BJ (cell line): ENCODE results near the gene TBR1. TPM values are rescaled to one million over a fixed set of nuclear protein-coding genes. Genes with fewer than 3 reads are reported as not detected.

Experiments
- CTCF ChIA-PET: fragments of 350-600 bp; formaldehyde crosslinking; extraction: SDS; loops from one replicate; lab custom pipeline; 2021; ENCODE audit warnings: antibody characterized with exemption, inconsistent platforms; lab: Yijun Ruan, JAX
- POLR2A ChIA-PET: fragments of 300-600 bp; sonication (Branson Sonifier 250); formaldehyde crosslinking; extraction: SDS; loops from one replicate; lab custom pipeline; 2021; ENCODE audit warnings: antibody characterized with exemption; lab: Charles Lee
- DNase-seq: peaks from one replicate; pipeline ENCODE4 v3.0.0-alpha.2; 2011; ENCODE audit warnings: low read depth
- H3K27me3 ChIP-seq: 2 replicates; pipeline ENCODE4 v1.6.0; 2011; ENCODE audit warnings: low read length; ENCODE audit not compliant: control insufficient read depth, insufficient read depth
- H3K36me3 ChIP-seq: 2 replicates; pipeline ENCODE4 v1.5.1; 2011; ENCODE audit warnings: low read length; ENCODE audit not compliant: control insufficient read depth, insufficient read depth
- H3K4me3 ChIP-seq: 2 replicates; pipeline ENCODE4 v1.5.1; 2011; ENCODE audit warnings: low read depth, mild to moderate bottlenecking, control low read depth, low read length
- polyA plus RNA-seq: library from polyadenylated mRNA; depleted of rRNA; stranded (reverse); fragments of >200 nt; gene quantifications from 2 replicates; pipeline ENCODE4 v1.2.3, GENCODE V29; 2011
- TF ChIP-seq, protein P1 (sequence below): IDR thresholded peaks from 2 replicates; pipeline ENCODE4 v1.5.1; 2011; ENCODE audit warnings: low read depth, mild to moderate bottlenecking, control low read depth, inconsistent platforms, low read length, moderate library complexity; ENCODE audit not compliant: insufficient read depth

The TBR1 gene
- polyA plus RNA-seq, 1 experiment: not detected

DNA sequence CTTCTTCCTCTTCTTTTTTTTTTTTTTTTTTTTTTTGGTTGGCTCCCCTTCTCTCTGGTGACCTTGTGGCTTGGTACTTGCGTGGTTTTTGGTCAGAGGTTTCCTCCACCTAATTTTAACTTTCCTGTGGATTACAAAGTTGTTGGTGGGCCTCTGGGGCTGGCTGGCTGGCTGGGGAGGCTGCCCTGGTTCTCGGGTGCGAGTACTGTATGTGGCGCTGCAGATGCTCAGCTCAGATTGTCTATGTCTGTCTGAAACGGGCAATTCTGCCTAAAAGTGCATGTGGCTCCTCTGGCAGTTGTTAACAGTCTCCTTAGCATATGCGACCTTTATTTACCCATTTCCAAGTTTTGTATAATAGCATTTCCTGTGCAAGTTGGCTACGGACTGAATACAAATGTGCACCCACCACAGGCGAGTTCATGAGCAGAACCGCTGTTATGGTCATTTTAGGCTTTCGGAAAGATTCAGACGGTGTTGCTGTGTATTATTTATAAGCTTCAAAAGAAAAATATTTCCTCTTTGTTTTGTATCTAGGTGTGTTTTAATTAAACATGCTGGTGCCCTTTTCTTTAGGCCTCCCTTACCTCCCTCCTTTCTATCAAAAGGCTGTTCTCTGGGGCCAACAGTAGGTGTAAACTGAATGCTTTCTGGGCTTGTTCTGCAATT is 4.4 kb downstream of the TBR1 start:
- DNase-seq: no peak
- Histone ChIP-seq H3K27me3 (peaks cover 72% of the 10 kb centered on the region), H3K4me3 (no peak overlapping the region), H3K36me3 (no peaks in the 10 kb centered on the region)
- TF ChIP-seq, protein P1, sequence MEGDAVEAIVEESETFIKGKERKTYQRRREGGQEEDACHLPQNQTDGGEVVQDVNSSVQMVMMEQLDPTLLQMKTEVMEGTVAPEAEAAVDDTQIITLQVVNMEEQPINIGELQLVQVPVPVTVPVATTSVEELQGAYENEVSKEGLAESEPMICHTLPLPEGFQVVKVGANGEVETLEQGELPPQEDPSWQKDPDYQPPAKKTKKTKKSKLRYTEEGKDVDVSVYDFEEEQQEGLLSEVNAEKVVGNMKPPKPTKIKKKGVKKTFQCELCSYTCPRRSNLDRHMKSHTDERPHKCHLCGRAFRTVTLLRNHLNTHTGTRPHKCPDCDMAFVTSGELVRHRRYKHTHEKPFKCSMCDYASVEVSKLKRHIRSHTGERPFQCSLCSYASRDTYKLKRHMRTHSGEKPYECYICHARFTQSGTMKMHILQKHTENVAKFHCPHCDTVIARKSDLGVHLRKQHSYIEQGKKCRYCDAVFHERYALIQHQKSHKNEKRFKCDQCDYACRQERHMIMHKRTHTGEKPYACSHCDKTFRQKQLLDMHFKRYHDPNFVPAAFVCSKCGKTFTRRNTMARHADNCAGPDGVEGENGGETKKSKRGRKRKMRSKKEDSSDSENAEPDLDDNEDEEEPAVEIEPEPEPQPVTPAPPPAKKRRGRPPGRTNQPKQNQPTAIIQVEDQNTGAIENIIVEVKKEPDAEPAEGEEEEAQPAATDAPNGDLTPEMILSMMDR: no peak
- CTCF ChIA-PET: no interaction called here
- POLR2A ChIA-PET: no interaction called here

DNA sequence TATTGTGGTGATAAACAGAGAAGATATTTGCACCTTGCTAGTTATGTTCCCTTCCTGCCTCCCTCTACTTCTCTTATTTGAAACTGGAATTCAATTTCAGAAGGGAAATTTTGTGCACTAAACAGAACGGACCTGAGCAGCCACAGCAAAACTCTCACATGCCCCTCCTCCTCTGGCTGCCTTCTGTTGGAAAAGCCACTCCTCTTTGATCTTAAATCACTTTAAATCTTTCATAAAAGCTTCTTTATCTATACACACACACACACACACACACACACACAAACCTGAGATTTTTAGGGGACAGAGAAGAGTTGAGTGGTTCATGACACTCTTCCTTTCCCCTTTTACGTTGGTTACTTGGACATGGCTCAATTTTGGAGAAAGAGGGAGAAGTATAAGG is 5.6 kb downstream of the TBR1 start:
- TF ChIP-seq, protein P1: no peak
- Histone ChIP-seq H3K4me3 (no peak overlapping the region), H3K36me3 (no peaks in the 10 kb centered on the region), H3K27me3 (peaks cover 69% of the 10 kb centered on the region)
- ChIA-PET CTCF (interaction anchor here (1.0 kb wide), 1 partner anchor 732 kb away, joined by 3 read pairs; no protein-coding TSS in a partner anchor), POLR2A (no interaction called here)
- DNase-seq: no peak

DNA sequence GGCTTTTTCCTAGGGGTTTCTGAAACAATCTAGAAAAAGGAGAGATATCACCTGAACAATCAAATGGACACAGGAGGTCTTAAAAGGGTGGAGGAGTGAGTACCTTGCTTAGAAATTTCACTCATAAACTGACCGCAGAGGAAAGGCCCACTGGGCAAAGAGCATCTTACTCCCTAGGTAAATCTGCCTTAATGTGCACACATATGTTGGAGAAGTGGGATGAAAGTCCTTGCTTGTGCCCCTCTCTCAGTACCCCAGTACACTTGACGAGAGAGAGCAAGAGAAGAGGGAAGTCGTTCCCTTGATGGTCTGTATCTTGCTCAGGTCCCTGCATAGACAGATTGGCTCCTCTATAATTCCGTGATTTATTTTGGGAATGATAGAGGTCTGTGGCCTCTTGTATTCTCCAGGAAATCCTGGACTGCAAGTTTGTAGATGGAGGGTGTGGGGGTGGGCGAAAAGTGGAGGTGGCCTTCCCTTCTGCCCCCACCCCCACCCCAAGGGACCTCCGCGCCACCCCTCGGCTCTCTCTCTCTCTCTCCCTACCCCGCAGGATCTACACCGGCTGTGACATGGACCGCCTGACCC is 6.8 kb downstream of the TBR1 start:
- Histone ChIP-seq H3K27me3 (peaks cover 67% of the 10 kb centered on the region), H3K36me3 (no peaks in the 10 kb centered on the region), H3K4me3 (no peak overlapping the region)
- DNase-seq: no peak
- CTCF ChIA-PET: no interaction called here
- TF ChIP-seq, protein P1: no peak
- POLR2A ChIA-PET: no interaction called here

DNA sequence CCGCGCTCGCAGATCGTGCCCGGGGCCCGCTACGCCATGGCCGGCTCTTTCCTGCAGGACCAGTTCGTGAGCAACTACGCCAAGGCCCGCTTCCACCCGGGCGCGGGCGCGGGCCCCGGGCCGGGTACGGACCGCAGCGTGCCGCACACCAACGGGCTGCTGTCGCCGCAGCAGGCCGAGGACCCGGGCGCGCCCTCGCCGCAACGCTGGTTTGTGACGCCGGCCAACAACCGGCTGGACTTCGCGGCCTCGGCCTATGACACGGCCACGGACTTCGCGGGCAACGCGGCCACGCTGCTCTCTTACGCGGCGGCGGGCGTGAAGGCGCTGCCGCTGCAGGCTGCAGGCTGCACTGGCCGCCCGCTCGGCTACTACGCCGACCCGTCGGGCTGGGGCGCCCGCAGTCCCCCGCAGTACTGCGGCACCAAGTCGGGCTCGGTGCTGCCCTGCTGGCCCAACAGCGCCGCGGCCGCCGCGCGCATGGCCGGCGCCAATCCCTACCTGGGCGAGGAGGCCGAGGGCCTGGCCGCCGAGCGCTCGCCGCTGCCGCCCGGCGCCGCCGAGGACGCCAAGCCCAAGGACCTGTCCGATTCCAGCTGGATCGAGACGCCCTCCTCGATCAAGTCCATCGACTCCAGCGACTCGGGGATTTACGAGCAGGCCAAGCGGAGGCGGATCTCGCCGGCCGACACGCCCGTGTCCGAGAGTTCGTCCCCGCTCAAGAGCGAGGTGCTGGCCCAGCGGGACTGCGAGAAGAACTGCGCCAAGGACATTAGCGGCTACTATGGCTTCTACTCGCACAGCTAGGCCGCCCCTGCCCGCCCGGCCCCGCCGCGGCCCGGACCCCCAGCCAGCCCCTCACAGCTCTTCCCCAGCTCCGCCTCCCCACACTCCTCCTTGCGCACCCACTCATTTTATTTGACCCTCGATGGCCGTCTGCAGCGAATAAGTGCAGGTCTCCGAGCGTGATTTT is 7.6 kb downstream of the TBR1 start:
- TF ChIP-seq, protein P1: no peak
- Histone ChIP-seq H3K4me3 (no peak overlapping the region), H3K36me3 (no peaks in the 10 kb centered on the region), H3K27me3 (peaks cover 69% of the 10 kb centered on the region)
- ChIA-PET POLR2A (no interaction called here), CTCF (no interaction called here)
- DNase-seq: no peak

DNA sequence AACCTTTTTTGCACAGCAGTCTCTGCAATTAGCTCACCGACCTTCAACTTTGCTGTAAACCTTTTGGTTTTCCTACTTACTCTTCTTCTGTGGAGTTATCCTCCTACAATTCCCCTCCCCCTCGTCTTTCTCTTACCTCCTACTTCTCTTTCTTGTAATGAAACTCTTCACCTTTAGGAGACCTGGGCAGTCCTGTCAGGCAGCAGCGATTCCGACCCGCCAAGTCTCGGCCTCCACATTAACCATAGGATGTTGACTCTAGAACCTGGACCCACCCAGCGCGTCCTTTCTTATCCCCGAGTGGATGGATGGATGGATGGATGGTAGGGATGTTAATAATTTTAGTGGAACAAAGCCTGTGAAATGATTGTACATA is 8.3 kb downstream of the TBR1 start:
- TF ChIP-seq, protein P1: no peak
- Histone ChIP-seq H3K36me3 (no peaks in the 10 kb centered on the region), H3K4me3 (no peak overlapping the region), H3K27me3 (peaks cover 70% of the 10 kb centered on the region)
- CTCF ChIA-PET: no interaction called here
- no peak for DNase-seq
- POLR2A ChIA-PET: no interaction called here
